Cardiac fibroblast (primary cell): ENCODE results near the gene ACSM2B.
"Not testable (repeated sequence)": the region's sequence is repeated elsewhere in the genome, so short reads cannot be mapped to it uniquely, and the experiment has no call there.

Source experiments
- DNase-seq, 2 donors: peaks; one replicate each; pipeline versions ENCODE4 v3.0.0 to v3.0.0-alpha.2; 2010; ENCODE audit warnings: low read depth in 2 of 2
- H3K4me3 ChIP-seq, 2 donors: replicated peaks in 1 of 2; 1 replicate in 1 of 2; 2 replicates in 1 of 2; pipeline ENCODE4 v1.5.1; 2011; ENCODE audit warnings: low read depth in 2 of 2, low read length in 2 of 2, mild to moderate bottlenecking in 2 of 2, moderate library complexity in 1 of 2
- CTCF ChIP-seq: IDR thresholded peaks from one replicate; pipeline ENCODE4 v1.5.1; 2011; ENCODE audit warnings: low read depth, mild to moderate bottlenecking, low read length, inconsistent platforms

Gene ACSM2B

GRCh38 chr16:20576145-20576544 lies at the start of gene ACSM2B:
TSS of gene ACSM2B (minus strand) at chr16:20576367. CDS start at chr16:20564845, 11,522 bp downstream.
- not testable (repeated sequence) for DNase-seq, H3K4me3 ChIP-seq

- no peak for TF ChIP-seq CTCF
- DNase-seq, result no peak
- no peak overlapping the region for H3K4me3 ChIP-seq
Observed at GRCh38 chr16:20624882-20625807, 49.0 kb upstream of the ACSM2B start.

GRCh38 chr16:20624205-20624604 lies 48.0 kb upstream of the ACSM2B start:
- H3K4me3 ChIP-seq, result no peak overlapping the region
- no peak for TF ChIP-seq CTCF
- DNase-seq, result no peak

- TF ChIP-seq CTCF, result no peak
- no peak for DNase-seq
- no peak overlapping the region for H3K4me3 ChIP-seq
Observed at GRCh38 chr16:20622498-20622870, 46.3 kb upstream of the ACSM2B start.

GRCh38 chr16:20621406-20621805 lies 45.2 kb upstream of the ACSM2B start:
- no peak for DNase-seq
- no peak for TF ChIP-seq CTCF
- no peak overlapping the region for H3K4me3 ChIP-seq

- DNase-seq, result no peak
- no peak for TF ChIP-seq CTCF
- H3K4me3 ChIP-seq, result no peak overlapping the region
Observed at GRCh38 chr16:20620770-20621169, 44.6 kb upstream of the ACSM2B start.

- TF ChIP-seq CTCF, result no peak
- H3K4me3 ChIP-seq, result no peak overlapping the region
- no peak for DNase-seq
Observed at GRCh38 chr16:20620003-20620402, 43.8 kb upstream of the ACSM2B start.
